Skeletal muscle tissue (tissue), 4 donors: ENCODE data around the gene RTP3. TPM values are rescaled to one million over a fixed set of nuclear protein-coding genes. Genes with fewer than 3 reads are reported as not detected.
"Not testable (repeated sequence)": the region's sequence is repeated elsewhere in the genome, so short reads cannot be mapped to it uniquely, and the experiment has no call there.

Experiments
- H3K27ac ChIP-seq: one replicate; pipeline ENCODE4 v1.7.0; 2013; ENCODE audit warnings: mild to moderate bottlenecking, low read depth, low read length, inconsistent platforms
- H3K27me3 ChIP-seq, 3 donors: one replicate each; pipeline ENCODE4 v1.7.0; 2013; ENCODE audit warnings: low read length in 3 of 3; ENCODE audit not compliant: control insufficient read depth in 3 of 3, insufficient read depth in 3 of 3
- H3K36me3 ChIP-seq, 3 donors: one replicate each; pipeline ENCODE4 v1.7.0; 2013; ENCODE audit warnings: low read length in 3 of 3; ENCODE audit not compliant: control insufficient read depth in 3 of 3, insufficient read depth in 3 of 3
- H3K4me1 ChIP-seq, 3 donors: one replicate each; pipeline ENCODE4 v1.7.0; 2013; ENCODE audit warnings: low read length in 3 of 3, mild to moderate bottlenecking in 3 of 3; ENCODE audit not compliant: control insufficient read depth in 3 of 3, insufficient read depth in 3 of 3
- H3K4me3 ChIP-seq, 3 donors: one replicate each; pipeline ENCODE4 v1.7.0; 2013; ENCODE audit warnings: low read length in 3 of 3
- H3K9ac ChIP-seq, 3 donors: one replicate each; pipeline ENCODE4 v1.7.0; 2013; ENCODE audit warnings: low read length in 3 of 3, mild to moderate bottlenecking in 3 of 3, moderate library complexity in 2 of 3, low read depth in 1 of 3
- H3K9me3 ChIP-seq, 3 donors: one replicate each; pipeline ENCODE4 v1.7.0; 2013; ENCODE audit warnings: low read length in 3 of 3; ENCODE audit not compliant: control insufficient read depth in 3 of 3
- total RNA-seq: library from RNA; depleted of rRNA; stranded (reverse); fragments of >200 nt; gene quantifications from one replicate; pipeline ENCODE4 v1.2.3, GENCODE V29; 2014
- donor health status: Osteomylitis.

The RTP3 gene
- total RNA-seq, 1 donor from 2014 or later, result under 0.01 TPM

DNA sequence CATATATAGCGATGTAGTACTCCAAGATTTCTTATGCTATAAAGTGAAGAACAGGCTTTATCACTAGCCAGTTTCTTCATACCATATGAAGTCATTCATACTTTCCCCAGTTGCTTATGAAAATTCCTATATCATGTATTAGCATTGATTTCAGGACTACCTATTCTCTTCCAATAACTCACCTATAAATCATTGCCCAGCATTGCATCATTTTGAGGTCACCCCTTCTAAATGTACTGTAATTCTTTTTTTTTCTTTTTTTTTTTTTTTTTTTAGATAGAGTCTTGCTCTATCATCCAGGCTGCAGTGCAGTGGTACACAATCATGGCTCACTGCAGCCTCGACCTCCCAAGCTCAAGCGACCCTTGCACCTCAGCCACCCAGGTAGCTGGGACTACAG lies 27.1 kb downstream of the RTP3 start:
- Histone ChIP-seq H3K9me3 (no peaks in the 10 kb centered on the region), H3K4me3 (no peak overlapping the region), H3K27ac (no peak overlapping the region), H3K9ac (no peak overlapping the region), H3K36me3 (peaks cover 49 to 51% (median 51%) of the 10 kb centered on the region in 3 donors), H3K4me1 (no peaks in the 10 kb centered on the region), H3K27me3 (no peaks in the 10 kb centered on the region)

- H3K36me3 ChIP-seq, result peaks cover 43 to 45% (median 44%) of the 10 kb centered on the region in 3 donors
- no peaks in the 10 kb centered on the region for H3K27me3 ChIP-seq
- H3K9ac ChIP-seq, result no peak overlapping the region
- no peak overlapping the region for H3K4me3 ChIP-seq
- H3K27ac ChIP-seq, result no peak overlapping the region
- H3K4me1 ChIP-seq, result peaks cover 0 to 5% (median 0%) of the 10 kb centered on the region in 3 donors
- no peaks in the 10 kb centered on the region for H3K9me3 ChIP-seq
Observed at GRCh38 chr3:46527239-46527638, 29.5 kb downstream of the RTP3 start.

DNA sequence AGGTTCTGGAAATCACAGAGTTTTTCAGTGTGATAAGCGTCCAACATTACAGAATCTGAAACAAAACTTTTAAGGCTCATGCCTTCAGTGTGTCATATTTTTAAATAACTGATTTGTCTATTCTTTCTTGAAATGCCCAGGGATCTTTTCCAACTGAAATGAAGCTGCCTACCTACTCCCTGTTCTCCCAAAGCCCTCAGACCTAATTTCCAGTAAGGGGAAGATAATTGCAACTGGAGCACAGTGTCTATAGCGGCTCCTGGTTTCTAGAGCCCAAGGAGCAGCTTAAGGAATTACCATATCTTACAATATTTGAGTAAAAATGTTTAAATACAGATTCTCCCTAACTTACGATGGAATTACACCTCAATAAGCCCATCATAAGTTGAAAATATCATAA lies 35.3 kb downstream of the RTP3 start:
- H3K9ac ChIP-seq, result no peak overlapping the region
- no peaks in the 10 kb centered on the region for H3K9me3 ChIP-seq
- H3K4me3 ChIP-seq, result no peak overlapping the region
- H3K27me3 ChIP-seq, result no peaks in the 10 kb centered on the region
- peaks cover 12 to 25% (median 21%) of the 10 kb centered on the region in 3 donors for H3K4me1 ChIP-seq
- no peak overlapping the region for H3K27ac ChIP-seq
- peaks cover 25 to 43% (median 36%) of the 10 kb centered on the region in 3 donors for H3K36me3 ChIP-seq

DNA sequence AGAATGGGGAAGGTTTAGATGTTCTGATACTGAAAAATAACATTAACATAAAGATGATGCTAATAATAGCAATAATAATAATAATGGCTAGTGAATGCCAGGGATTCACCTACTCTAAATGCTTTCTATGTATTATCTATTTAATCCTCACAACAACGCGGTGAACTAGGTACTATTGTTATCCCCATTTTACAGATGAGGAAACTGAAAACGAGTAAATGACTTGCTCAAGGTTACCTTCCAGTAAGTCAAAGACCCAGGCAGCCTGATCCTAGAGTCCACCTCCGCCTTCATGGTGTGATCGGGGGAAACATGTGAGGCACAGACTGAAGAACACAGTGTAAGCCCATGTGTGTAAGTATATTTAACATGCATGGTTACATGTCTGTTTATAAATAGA lies 38.0 kb downstream of the RTP3 start:
- Histone ChIP-seq H3K36me3 (peaks cover 38 to 42% (median 41%) of the 10 kb centered on the region in 3 donors), H3K4me3 (no peak overlapping the region), H3K27me3 (no peaks in the 10 kb centered on the region), H3K9me3 (no peaks in the 10 kb centered on the region), H3K27ac (no peak overlapping the region), H3K9ac (no peak overlapping the region), H3K4me1 (peaks cover 12 to 40% (median 30%) of the 10 kb centered on the region in 3 donors)

DNA sequence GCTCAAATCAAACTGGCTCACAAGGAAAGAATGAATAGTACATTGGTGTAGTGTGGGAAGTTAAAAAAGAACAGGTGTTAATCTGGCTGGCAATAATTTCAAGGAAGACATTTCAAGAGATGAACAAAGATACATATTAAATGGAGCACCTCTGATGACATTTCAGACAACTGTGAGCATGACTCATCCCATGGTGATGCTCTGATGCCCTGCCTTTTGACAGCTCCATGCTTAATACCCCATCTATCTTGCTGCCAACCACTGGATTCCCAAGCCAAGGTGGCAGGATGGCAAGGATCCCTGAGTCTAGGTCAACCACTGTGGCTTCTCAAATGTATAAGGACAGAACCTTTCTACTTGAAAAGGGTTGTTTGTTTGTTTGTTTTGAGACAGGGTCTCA lies 39.0 kb downstream of the RTP3 start:
- peaks cover 33 to 38% (median 36%) of the 10 kb centered on the region in 3 donors for H3K36me3 ChIP-seq

GRCh38 chr3:46537316-46537715 lies 39.5 kb downstream of the RTP3 start:
- Histone ChIP-seq H3K27ac (peak overlapping the region; percentile 41), H3K4me1 (peaks cover 12 to 35% (median 31%) of the 10 kb centered on the region in 3 donors), H3K27me3 (no peaks in the 10 kb centered on the region), H3K36me3 (peaks cover 36 to 41% (median 37%) of the 10 kb centered on the region in 3 donors), H3K9me3 (no peaks in the 10 kb centered on the region), H3K4me3 (no peak overlapping the region), H3K9ac (no peak overlapping the region)

More for the DNA sequence above, 39.0 kb downstream of the RTP3 start:
- no peaks in the 10 kb centered on the region for H3K27me3 ChIP-seq
- no peak overlapping the region for H3K9ac ChIP-seq
- no peak overlapping the region for H3K4me3 ChIP-seq
- peak overlapping the region; percentile 52 for H3K27ac ChIP-seq
- H3K4me1 ChIP-seq, result peaks cover 12 to 35% (median 31%) of the 10 kb centered on the region in 3 donors
- no peaks in the 10 kb centered on the region for H3K9me3 ChIP-seq

GRCh38 chr3:46537779-46538178 lies 40.0 kb downstream of the RTP3 start:
- H3K27me3 ChIP-seq, result no peaks in the 10 kb centered on the region
- no peak overlapping the region for H3K27ac ChIP-seq
- H3K4me1 ChIP-seq, result peaks cover 14 to 35% (median 33%) of the 10 kb centered on the region in 3 donors
- peaks cover 37 to 41% (median 38%) of the 10 kb centered on the region in 3 donors for H3K36me3 ChIP-seq
- no peak overlapping the region for H3K4me3 ChIP-seq
- H3K9me3 ChIP-seq, result no peaks in the 10 kb centered on the region
- H3K9ac ChIP-seq, result no peak overlapping the region

DNA sequence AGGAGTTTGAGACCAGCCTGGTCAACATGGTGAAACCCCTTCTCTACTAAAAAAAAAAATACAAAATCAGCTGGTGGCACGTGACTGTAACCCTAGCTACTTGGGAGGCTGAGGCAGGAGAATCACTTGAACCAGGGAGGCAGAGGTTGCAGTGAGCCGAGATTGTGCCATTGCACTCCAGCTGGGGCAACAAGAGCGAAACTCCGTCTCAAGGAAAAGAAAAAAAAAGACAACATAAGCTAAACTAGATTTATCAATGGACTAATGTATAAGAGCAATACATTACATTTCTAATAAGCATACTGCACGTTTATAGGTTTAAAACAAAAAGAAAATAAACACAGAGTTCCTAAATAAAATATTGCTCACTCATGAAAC lies 40.6 kb downstream of the RTP3 start:
- not testable (repeated sequence) for H3K4me3 ChIP-seq, H3K27me3 ChIP-seq, H3K27ac ChIP-seq, H3K9ac ChIP-seq, H3K9me3 ChIP-seq
- Histone ChIP-seq H3K4me1 (peaks cover 15 to 37% (median 35%) of the 10 kb centered on the region in 3 donors), H3K36me3 (peaks cover 40 to 41% (median 41%) of the 10 kb centered on the region in 3 donors)

DNA sequence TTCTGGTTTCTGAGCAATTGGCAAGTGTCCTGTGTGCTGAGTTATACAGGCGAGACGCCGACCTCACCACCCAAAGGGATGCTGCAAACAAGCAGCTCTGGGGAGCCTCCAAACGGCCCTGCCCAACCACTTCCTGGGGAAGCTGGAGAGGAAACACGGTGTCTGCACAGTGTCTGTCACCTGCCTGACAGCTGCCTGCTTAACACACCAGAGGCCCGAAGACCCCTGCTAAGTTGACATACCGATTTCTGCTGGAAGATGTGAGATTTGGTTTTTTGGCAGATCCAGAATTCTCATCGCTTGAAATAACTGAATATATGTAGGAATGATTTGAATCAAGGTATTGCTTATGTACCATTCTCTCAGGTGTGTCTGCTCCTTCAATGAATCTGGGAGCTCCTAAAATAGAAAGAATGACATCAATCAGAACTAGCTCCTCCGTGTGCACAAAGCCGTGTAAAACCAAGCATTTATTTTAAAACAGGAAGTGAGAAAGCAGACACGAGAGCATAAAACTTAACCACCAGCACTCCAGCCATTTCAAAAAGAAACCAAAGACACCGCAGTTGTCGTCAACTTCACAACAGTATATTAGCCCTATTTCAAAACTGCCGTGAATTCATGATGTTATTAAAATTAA lies 41.1 kb downstream of the RTP3 start:
- Histone ChIP-seq H3K9me3 (no peaks in the 10 kb centered on the region), H3K4me3 (no peak overlapping the region), H3K9ac (no peak overlapping the region), H3K36me3 (peaks cover 41 to 44% (median 41%) of the 10 kb centered on the region in 3 donors), H3K27ac (no peak overlapping the region), H3K27me3 (no peaks in the 10 kb centered on the region), H3K4me1 (peaks cover 15 to 37% (median 35%) of the 10 kb centered on the region in 3 donors)

DNA sequence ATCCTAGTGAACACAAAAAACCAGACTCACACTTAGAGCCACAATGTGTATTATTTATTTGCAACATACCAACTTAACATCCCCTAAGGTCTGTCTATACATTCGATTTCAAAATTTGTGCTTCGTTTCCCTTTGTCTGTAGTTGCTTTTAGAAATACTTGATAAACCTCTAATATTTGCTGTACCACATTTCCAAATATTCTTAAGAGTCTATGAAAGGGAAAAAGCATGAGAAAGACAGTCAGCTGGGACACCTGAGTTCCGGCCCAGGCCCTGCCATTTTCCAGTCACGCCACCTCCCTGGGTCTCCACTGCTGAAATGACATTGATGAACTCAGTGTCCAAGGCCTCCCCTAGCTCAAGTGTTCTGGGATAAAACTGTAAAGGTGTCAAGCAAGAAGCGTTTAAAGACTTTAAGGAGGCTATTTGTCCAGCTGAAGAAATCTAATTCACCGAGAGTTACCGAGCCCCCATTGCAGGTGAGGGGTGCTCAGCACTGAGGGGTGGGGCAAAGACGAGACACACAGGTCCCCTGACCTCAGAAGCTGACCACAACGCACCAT lies 41.7 kb downstream of the RTP3 start:
- Histone ChIP-seq H3K27ac (peak overlapping the region; percentile 6), H3K9me3 (no peaks in the 10 kb centered on the region), H3K4me3 (no peak overlapping the region), H3K4me1 (peaks cover 15 to 37% (median 35%) of the 10 kb centered on the region in 3 donors), H3K36me3 (peaks cover 40 to 44% (median 41%) of the 10 kb centered on the region in 3 donors), H3K9ac (no peak overlapping the region), H3K27me3 (no peaks in the 10 kb centered on the region)
